Measurements from ENCODE around the gene TUBB4B.

GRCh38 chr9:137263506-137263905 lies 22.4 kb downstream of the TUBB4B start:
- TF ChIP-seq CTCF (IDR thresholded peaks at IDR 0.05) (no peak), POLR2A (IDR thresholded peaks at IDR 0.05) (no peak)

Measured in Peyer's patch (tissue), 4 donors.